ENCODE measurements around the gene FRMD4A.
"Not testable (repeated sequence)": the region's sequence is repeated elsewhere in the genome, so short reads cannot be mapped to it uniquely, and the experiment has no call there.

The FRMD4A gene

GRCh38 chr10:14056610-14057332 is 274.0 kb downstream of the FRMD4A start:
- DNase-seq (ENCODE audit: low read depth in 2 of 2), result no peak

DNA sequence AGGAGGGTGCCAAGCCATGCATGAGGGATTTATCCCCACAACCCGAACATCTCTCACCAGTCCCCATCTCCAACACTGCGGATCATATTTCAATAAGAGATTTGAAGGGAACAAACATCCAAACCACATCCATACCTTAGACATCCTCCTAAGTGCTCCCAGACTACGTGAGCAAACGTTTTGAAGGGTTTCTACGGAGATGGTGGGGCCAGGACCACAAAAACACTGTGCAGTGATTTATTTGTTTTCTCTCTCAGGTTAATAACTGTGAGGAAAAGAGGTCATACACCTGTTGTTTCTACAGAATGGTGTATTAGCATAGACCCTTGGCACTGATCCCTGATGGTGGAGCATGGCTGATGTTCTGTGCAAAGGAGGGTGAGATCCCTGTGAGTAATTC is 277.8 kb downstream of the FRMD4A start:
- no peak for DNase-seq (ENCODE audit: low read depth in 2 of 2)

DNA sequence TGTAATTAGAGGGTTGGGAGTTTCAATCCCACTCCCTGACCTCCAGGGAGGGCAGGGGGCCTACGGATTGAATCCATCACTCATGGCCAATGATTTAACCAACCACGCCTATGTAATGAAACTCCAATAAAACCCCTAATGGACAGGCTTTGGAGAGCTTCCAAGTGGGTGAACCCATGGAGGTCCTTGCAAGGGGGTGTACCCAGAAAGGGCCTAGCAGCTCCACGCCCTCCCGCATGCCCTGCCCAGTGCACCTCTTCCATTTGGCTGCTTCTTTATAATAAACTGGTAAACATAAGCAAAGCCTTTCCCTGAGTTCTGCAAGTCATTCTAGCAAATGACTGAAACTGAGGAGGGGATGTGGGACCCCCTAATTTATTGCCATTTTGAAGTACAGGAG is 280.1 kb downstream of the FRMD4A start:
- DNase-seq (ENCODE audit: low read depth in 2 of 2), result no peak

GRCh38 chr10:14048930-14049613 is 281.7 kb downstream of the FRMD4A start:
- DNase-seq (ENCODE audit: low read depth in 2 of 2), result no peak

DNA sequence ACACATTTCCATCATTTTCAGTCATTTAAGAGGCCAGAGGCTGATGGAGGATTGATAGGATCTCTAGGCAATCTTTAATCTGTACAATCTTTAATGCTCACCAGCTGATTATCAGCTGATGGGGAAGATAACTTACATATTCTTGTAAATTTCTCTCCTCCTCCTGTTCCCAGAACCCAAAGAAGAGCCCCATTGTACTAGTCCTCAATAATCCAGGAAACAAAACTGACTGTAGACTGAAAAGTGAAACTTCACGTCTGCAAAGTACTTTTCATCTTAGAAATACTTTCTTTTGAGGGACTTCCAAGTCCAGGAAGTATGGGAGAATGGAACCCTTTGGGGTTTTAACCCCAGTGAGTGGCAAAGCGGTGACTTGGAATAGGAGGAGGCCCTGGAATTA is 283.3 kb downstream of the FRMD4A start:
- no peak for DNase-seq (ENCODE audit: low read depth in 2 of 2)

DNA sequence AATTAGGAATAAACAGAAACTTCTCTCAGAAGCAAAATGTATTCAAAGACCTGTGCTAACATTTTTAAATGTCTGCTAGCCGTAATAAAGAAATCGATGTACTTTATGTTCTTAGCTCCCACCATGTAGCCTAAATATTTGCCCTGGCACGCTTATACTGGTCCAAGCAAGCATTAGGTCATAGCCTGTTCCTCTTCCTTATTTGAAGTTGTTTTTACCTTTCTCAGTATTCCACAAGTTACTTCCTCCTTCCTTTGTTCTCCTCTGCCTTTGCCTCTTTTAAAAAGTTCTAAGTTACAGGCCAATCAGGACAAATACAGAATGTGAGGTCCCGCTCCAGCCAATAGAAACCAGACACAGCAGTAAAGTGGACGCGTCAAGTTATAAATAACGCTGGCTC is 288.7 kb downstream of the FRMD4A start:
- not testable (repeated sequence) for DNase-seq (ENCODE audit: low read depth in 2 of 2)

DNA sequence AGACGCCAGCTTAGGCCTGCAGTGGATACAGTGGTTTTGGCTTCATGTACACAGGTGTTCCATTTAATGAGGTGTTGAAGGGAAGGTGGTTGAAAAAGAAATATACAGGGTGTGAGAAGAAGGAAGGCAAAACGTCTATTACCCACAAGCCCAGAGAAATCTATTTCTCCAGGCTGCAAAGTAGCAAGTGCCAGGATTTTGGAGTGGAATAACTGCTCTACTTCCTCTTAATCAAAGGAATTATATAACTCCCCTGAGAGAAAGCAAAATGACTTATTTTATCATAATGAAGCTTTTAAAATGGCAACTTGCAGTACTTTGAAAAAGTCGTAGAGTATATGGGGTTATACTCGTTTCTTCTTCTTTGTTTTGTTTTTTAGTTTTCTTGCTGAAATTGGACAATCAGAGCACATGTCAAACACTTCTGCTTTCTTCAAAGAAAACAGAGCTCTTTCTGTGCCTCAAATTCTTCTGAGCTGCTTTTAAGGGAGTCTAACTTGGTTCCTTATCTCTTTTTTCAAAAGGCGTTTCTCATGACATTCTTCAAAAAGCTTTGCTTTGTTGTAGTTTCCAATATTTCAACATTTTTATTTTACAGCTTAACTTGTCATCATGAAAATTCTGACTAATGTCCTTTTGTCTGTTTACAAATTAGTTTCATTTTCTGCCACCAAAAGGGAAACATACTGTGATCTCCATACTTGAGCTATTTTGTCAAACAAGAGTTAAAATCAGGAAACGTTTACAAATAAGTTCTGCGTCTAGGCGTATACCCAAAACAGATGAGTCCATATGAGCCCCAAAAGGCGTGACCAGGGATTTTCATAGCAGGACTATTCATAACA is 289.7 kb downstream of the FRMD4A start:
- DNase-seq (ENCODE audit: low read depth in 2 of 2), result no peak

DNA sequence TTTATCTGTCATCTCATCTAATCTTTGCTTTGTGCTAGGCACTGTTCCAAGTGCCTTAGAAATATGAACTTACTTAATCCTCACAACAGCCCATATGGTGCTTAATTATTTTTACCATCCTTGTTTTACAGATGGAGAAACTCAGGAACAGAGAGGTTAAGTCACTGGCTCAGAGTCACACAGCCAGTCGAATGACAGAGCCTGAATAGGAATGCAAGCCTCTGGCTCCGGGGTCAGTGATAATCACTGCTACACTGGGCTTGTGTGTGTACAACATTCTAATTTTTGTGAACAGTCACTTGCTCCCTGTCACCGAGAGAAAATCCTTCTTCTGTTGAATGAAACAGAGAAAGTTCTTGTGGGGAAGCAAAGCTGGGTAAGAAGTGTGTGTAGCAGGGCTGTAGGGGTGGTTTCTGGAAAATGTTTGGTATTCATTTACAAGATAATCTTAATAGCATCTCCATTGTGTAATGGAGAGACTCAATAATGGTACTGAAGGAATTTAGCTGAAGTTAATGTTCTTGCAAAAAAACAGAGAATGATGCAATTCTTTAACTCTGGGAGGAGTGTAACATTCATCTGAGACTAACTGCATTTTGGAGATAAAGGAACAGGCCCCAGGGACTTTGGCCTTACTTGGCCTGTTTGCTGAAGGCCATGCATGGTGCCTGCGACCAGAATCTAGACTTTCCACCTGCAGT is 290.6 kb downstream of the FRMD4A start:
- DNase-seq (ENCODE audit: low read depth in 2 of 2), result no peak

DNA sequence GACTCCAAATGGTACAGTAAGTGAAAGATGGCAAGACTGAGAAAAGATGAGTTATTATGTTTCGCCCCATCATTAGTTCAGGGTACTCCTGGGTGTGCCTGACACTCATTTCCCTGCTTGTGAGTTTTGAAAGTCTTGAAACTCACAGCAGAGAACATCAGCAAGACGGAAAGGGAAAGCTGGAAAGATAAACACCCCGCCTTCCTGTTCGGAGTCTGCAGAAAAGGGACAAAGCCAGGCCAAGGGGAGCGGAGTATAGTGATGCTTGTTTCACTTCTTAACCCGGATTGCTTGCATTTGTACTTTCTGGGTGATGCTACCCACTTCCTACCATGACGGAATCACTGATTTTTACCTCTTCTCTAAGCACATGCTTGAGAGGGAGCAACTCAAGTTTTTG is 294.5 kb downstream of the FRMD4A start:
- DNase-seq (ENCODE audit: low read depth in 2 of 2), result no peak

- no peak for DNase-seq (ENCODE audit: low read depth in 2 of 2)
Measured at GRCh38 chr10:14035506-14035905, 295.2 kb downstream of the FRMD4A start.

- peak in 1 of 2 donors; percentile 28 for DNase-seq (ENCODE audit: low read depth in 2 of 2)
Measured at GRCh38 chr10:14032406-14032998, 298.2 kb downstream of the FRMD4A start.

GRCh38 chr10:14026325-14026724 is 304.4 kb downstream of the FRMD4A start:
- no peak for DNase-seq (ENCODE audit: low read depth in 2 of 2)

GRCh38 chr10:14025283-14026189 is 305.2 kb downstream of the FRMD4A start:
- DNase-seq (ENCODE audit: low read depth in 2 of 2), result no peak

DNA sequence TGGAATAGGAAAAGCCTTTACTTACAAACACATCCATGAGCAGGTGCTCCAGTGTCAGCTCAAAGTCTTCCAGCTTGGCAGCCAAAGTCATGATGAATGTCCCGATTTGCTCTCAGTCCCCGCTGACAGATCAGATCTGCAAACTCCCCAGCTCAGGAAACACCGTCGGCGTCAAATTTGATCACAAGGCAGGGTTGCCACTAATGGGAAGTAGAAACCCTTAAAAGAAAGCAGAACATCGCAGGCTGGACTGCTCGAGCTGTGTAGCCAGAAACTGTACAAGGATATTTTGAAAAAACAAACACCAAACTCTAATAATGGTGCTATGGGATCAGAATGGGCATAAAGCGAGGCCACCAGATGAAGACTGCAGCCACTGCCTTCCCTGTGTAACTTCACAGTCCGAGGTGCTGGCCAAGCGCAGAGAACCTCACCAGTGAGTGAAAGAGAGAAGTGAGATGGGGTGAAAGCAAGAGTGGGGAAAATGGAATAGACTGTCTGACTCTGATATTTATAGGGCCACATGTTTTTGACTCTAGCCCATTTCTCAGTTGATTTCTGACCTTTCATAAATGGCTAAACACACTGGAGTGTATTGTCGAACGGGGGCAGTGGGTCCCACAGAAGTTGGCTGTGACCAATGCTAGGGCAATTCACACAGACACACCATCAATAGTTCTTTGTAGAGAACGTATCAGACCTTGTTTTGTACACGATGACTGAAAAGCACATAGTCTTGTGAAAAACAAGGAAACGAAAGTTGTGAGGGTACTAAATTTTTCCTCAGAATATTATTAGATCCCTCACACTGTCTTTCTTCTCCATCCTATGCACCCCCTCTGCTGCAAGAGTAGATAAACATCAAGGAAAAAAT is 306.2 kb downstream of the FRMD4A start:
- no peak for DNase-seq (ENCODE audit: low read depth in 2 of 2)

DNA sequence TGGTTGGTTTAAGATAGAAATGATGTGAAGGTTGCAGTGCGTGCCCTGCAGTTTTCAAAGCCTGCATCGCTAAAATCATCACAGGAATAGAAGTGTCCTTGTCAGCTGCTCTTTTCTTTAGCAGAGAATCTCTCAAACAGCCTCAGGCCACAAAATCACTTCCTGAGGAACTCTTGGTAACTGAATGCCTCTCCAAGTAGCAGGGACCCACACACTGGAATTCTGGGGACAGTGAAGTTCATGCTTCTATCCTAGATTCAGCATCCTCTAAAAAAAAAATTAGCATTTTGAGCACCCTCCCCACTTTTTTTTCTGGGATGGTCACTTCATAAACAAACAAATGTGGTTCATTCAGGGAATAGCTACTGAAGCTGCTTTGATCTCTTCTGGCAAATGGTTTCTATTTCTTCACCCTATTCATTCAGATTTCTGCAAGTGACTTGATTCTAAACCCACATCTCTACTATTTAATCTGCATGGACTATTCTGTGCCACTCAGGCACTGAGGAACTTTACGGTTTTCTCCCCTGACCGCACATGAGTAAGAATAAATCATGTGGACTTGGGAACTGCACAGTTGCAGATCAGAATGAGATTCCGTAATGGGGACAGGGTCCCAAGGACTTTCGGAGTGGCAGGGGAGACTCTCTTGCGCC is 306.9 kb downstream of the FRMD4A start:
- DNase-seq (ENCODE audit: low read depth in 2 of 2), result no peak

- no peak for DNase-seq (ENCODE audit: low read depth in 2 of 2)
Measured at GRCh38 chr10:14022954-14023672, 307.6 kb downstream of the FRMD4A start.

DNA sequence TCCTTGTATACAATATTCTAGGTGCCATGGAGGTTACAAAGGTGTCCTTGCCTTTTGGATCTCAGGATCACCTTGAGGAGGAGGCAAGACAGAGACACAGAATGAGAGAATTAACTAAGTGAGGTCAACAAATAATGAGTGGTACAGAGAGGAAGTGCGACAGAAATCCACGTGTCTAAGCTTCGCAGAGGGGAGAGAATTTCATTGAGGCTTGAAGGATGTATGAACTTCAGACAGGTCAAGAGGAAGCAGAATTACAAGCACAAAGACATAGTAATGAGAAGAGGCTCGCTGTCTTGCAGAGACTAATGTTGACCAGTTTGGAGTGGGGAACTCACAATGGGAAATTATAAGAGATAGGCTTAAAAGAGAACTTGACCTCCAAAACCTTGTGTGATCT is 308.7 kb downstream of the FRMD4A start:
- DNase-seq (ENCODE audit: low read depth in 2 of 2), result no peak

GRCh38 chr10:14020037-14020664 is 310.6 kb downstream of the FRMD4A start:
- no peak for DNase-seq (ENCODE audit: low read depth in 2 of 2)

Measured in stimulated activated CD8-positive, alpha-beta memory T cell treated with anti-CD3 and anti-CD28 coated beads, Interleukin-7, amount 100 ng/mL, for 1 hour (primary cell).